GM18502 (cell line): ENCODE measurements around the gene FAM89A.
A peak's percentile ranks its signal among the peaks of the same experiment; 100 is the strongest.

Source experiments
- ATAC-seq: cut with Tn5 transposase; IDR thresholded peaks from one replicate; pipeline ENCODE4 v1.9.1; 2021; ENCODE audit warnings: mild to moderate bottlenecking; ENCODE audit not compliant: unreplicated experiment, poor library complexity

The FAM89A gene

DNA sequence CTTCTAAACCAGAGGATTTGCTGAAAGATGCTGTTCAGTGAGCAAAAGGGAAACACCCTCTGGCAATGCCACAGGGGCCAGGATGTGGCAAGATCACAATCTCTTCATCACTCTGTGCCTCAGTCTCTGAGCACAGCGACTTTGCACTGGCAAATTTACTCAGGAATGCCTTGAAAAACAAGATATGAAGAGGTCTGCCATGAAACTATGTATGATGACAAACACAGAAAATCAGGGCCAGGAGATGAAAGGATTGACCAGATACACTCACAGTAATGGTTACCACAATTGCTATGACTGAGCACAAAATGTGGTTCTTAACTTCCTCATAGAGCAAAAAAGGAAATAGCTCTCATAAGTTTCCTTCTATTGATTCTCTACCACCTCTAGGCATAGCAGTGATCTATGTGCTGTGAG is 67.2 kb downstream of the FAM89A start:
- peak; percentile 70 for ATAC-seq

GRCh38 chr1:230971771-230972170 is 68.3 kb downstream of the FAM89A start:
- no peak for ATAC-seq

- ATAC-seq, result no peak
Measured at GRCh38 chr1:230970432-230970831, 69.6 kb downstream of the FAM89A start.
